Kidney (tissue), 14 donors: ENCODE results near the gene CDC14A. TPM values are rescaled to one million over a fixed set of nuclear protein-coding genes. Genes with fewer than 3 reads are reported as not detected.
A peak's percentile ranks its signal among the peaks of the same experiment; 100 is the strongest.

Experiments used
- DNase-seq, 5 donors: peaks; one replicate each; pipeline ENCODE4 v3.0.0-alpha.2; 2013 to 2020
- FAIRE-seq: peaks from 2 replicates; lab custom pipeline; 2012; peaks lifted over from hg19 to GRCh38; lab: Jason Lieb, UNC
- H3K27ac ChIP-seq, 2 donors: one replicate each; pipeline ENCODE4 v1.7.0; 2013; ENCODE audit warnings: low read depth in 2 of 2, low read length in 2 of 2, inconsistent platforms in 1 of 2
- H3K27me3 ChIP-seq: one replicate; pipeline ENCODE4 v1.7.1; 2013; ENCODE audit warnings: low read length, inconsistent platforms; ENCODE audit not compliant: control insufficient read depth, insufficient read depth
- H3K36me3 ChIP-seq, 3 donors: one replicate each; pipeline versions ENCODE4 v1.7.0 to v1.7.1; 2013; ENCODE audit warnings: low read length in 3 of 3, control low read depth in 1 of 3, inconsistent platforms in 1 of 3; ENCODE audit not compliant: insufficient read depth in 3 of 3, control insufficient read depth in 2 of 3
- H3K4me1 ChIP-seq, 3 donors: one replicate each; pipeline versions ENCODE4 v1.7.0 to v1.7.1; 2013; ENCODE audit warnings: low read length in 3 of 3, inconsistent platforms in 1 of 3, low read depth in 1 of 3; ENCODE audit not compliant: control insufficient read depth in 2 of 3, insufficient read depth in 2 of 3
- H3K4me3 ChIP-seq, 3 donors: one replicate each; pipeline versions ENCODE4 v1.7.0 to v1.8.1; 2013; ENCODE audit warnings: low read length in 3 of 3, control low read depth in 1 of 3, inconsistent platforms in 1 of 3
- H3K9ac ChIP-seq, 3 donors: one replicate each; pipeline versions ENCODE4 v1.7.0 to v1.7.1; 2013; ENCODE audit warnings: low read length in 3 of 3, control low read depth in 1 of 3, inconsistent platforms in 1 of 3
- H3K9me3 ChIP-seq, 3 donors: one replicate each; pipeline versions ENCODE4 v1.7.0 to v1.7.1; 2013; ENCODE audit warnings: low read length in 3 of 3, control low read depth in 1 of 3, inconsistent platforms in 1 of 3; ENCODE audit not compliant: control insufficient read depth in 2 of 3, insufficient read depth in 1 of 3
- intact Hi-C: fragments of 100-400 bp; cut with DNase I; formaldehyde crosslinking; loops from one replicate; pipeline ENCODE4 v1.11.1; 2022
- polyA plus RNA-seq: library from polyadenylated mRNA; stranded (reverse); fragments of 350-450 nt; fragmentation: Illumina TruSeq; extraction: RNeasy Lipid Tissue Mini Kit (QIAGEN cat#74804); gene quantifications from one replicate; pipeline ENCODE4 v1.2.3, GENCODE V29; 2014; ENCODE audit warnings: low read depth, low replicate concordance; ENCODE audit not compliant: insufficient read depth
- total RNA-seq: library from RNA; stranded (reverse); fragmentation: NEBNext Ultra II Directional; extraction: Animal tissue kit (Norgen Biotek cat#: 25700); gene quantifications from one replicate; pipeline ENCODE4 v1.2.1, GENCODE V29; 2021
- TF ChIP-seq, protein P1 (sequence below): IDR thresholded peaks from 3 replicates; pipeline ENCODE4 v1.5.1; 2012; ENCODE audit warnings: mild to moderate bottlenecking, moderate library complexity, borderline replicate concordance; ENCODE audit not compliant: insufficient read depth; ENCODE audit errors: extremely low read depth
- donor health status: control.
- donor health status: control.
- donor health status: control.
- donor health status: control.
- donor health status: control.
- donor health status: DM: yes; HTN: yes; CAD: no.
- donor health status: Normal renal cell carcinoma (clear cell type).

The CDC14A gene
- total and polyA plus RNA-seq, 2 donors from 2014 or later = 4.7 to 11.9 TPM

DNA sequence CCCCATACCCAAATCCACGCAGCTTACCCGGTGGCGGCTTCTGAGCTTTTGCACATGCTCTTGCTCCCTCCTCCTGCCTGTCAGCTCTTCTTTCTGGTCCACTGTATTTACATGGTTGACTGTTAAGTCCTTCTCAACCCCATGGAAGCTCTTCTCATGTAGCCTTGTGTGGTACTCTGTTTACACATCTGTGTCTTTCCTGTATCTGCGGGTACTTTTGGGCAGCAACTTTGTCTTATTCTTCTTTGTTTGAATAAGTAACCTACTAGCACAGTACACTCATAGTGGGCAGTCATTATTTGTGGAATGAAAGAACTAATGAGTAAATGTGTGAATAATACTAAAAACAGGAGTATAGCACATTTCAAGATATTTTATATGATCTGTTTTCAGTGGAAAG lies 97.2 kb downstream of the CDC14A start:
- H3K27ac ChIP-seq = no peak overlapping the region
- intact Hi-C loops = no loop called here

DNA sequence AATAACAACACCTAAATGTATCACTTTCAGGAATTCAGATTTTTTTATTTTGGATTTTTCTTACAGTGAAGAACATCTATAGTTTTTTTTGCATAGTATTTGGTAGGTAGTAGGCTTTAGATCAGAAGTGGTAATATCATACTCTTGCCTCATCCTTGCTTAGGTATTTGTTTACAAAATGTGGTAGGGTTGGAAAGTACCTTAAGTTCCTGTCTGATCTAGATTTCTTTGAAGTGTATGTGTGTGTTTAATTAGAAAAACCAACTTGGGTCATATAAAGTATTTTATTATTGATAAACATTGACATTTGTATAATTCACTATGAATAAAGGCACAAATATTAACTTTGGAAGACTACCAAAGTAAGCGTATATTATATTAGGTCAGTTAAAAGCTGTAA lies 100.3 kb downstream of the CDC14A start:
- no peak for FAIRE-seq
- no peaks in the 10 kb centered on the region for H3K27me3 ChIP-seq
- H3K36me3 ChIP-seq = no peaks in the 10 kb centered on the region
- TF ChIP-seq, protein P1, sequence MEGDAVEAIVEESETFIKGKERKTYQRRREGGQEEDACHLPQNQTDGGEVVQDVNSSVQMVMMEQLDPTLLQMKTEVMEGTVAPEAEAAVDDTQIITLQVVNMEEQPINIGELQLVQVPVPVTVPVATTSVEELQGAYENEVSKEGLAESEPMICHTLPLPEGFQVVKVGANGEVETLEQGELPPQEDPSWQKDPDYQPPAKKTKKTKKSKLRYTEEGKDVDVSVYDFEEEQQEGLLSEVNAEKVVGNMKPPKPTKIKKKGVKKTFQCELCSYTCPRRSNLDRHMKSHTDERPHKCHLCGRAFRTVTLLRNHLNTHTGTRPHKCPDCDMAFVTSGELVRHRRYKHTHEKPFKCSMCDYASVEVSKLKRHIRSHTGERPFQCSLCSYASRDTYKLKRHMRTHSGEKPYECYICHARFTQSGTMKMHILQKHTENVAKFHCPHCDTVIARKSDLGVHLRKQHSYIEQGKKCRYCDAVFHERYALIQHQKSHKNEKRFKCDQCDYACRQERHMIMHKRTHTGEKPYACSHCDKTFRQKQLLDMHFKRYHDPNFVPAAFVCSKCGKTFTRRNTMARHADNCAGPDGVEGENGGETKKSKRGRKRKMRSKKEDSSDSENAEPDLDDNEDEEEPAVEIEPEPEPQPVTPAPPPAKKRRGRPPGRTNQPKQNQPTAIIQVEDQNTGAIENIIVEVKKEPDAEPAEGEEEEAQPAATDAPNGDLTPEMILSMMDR = no peak
- no peak for DNase-seq
- no peak overlapping the region for H3K27ac ChIP-seq
- no peak overlapping the region for H3K9ac ChIP-seq
- H3K9me3 ChIP-seq = no peaks in the 10 kb centered on the region
- no peaks in the 10 kb centered on the region for H3K4me1 ChIP-seq
- intact Hi-C loops = no loop called here
- H3K4me3 ChIP-seq = no peak overlapping the region

More for the DNA sequence above, 97.2 kb downstream of the CDC14A start:
- Histone ChIP-seq H3K4me3 (no peak overlapping the region), H3K36me3 (peaks cover 0 to under 1% (median 0%) of the 10 kb centered on the region in 3 donors), H3K27me3 (no peaks in the 10 kb centered on the region), H3K4me1 (no peaks in the 10 kb centered on the region), H3K9ac (no peak overlapping the region), H3K9me3 (no peaks in the 10 kb centered on the region)
- TF ChIP-seq, protein P1 = no peak
- DNase-seq (no peak), FAIRE-seq (no peak)

- Histone ChIP-seq H3K4me1 (no peaks in the 10 kb centered on the region), H3K36me3 (no peaks in the 10 kb centered on the region), H3K27ac (no peak overlapping the region), H3K4me3 (no peak overlapping the region), H3K9ac (no peak overlapping the region), H3K27me3 (no peaks in the 10 kb centered on the region), H3K9me3 (no peaks in the 10 kb centered on the region)
- DNase-seq (no peak), FAIRE-seq (peak; percentile 94)
- intact Hi-C loops = no loop called here
- TF ChIP-seq, protein P1 = peak; percentile 23
Observed at GRCh38 chr1:100455478-100456072, 103.3 kb downstream of the CDC14A start.

- Histone ChIP-seq H3K27ac (no peak overlapping the region), H3K4me3 (no peak overlapping the region), H3K27me3 (no peaks in the 10 kb centered on the region), H3K9me3 (no peaks in the 10 kb centered on the region), H3K4me1 (no peaks in the 10 kb centered on the region), H3K36me3 (no peaks in the 10 kb centered on the region), H3K9ac (no peak overlapping the region)
- TF ChIP-seq, protein P1 = no peak
- intact Hi-C loops = no loop called here
- FAIRE-seq = no peak
- no peak for DNase-seq
Observed at GRCh38 chr1:100456880-100457279, 104.6 kb downstream of the CDC14A start.
